HEK293 (cell line): Measurements from ENCODE around the gene DNAH9.

Experiments
- YY1 ChIP-seq: fragments of 450-650 bp; formaldehyde crosslinking; IDR thresholded peaks from 2 replicates; pipeline ENCODE4 v1.5.1; 2018; ENCODE audit warnings: missing biosample characterization, missing genetic modification characterization
- ZBTB21 ChIP-seq: fragments of 450-650 bp; formaldehyde crosslinking; IDR thresholded peaks from 2 replicates; pipeline ENCODE4 v1.5.1; 2017; ENCODE audit warnings: missing biosample characterization, missing genetic modification characterization
- ZBTB7A ChIP-seq: fragments of 450-650 bp; formaldehyde crosslinking; IDR thresholded peaks from 2 replicates; pipeline ENCODE4 v1.5.1; 2016; ENCODE audit warnings: low read depth, missing biosample characterization, missing genetic modification characterization
- ZFP41 ChIP-seq: fragments of 450-650 bp; formaldehyde crosslinking; IDR thresholded peaks from 2 replicates; pipeline ENCODE4 v1.5.1; 2016; ENCODE audit warnings: missing biosample characterization, missing genetic modification characterization, borderline replicate concordance
- ZNF211 ChIP-seq: fragments of 450-650 bp; formaldehyde crosslinking; IDR thresholded peaks from 2 replicates; pipeline ENCODE4 v1.5.1; 2016; ENCODE audit warnings: low read depth, missing biosample characterization, missing genetic modification characterization
- ZNF624 ChIP-seq: fragments of 450-650 bp; formaldehyde crosslinking; IDR thresholded peaks from 2 replicates; pipeline ENCODE4 v1.5.1; 2017; ENCODE audit warnings: missing biosample characterization, missing genetic modification characterization
- ZNF776 ChIP-seq: fragments of 450-650 bp; formaldehyde crosslinking; IDR thresholded peaks from 2 replicates; pipeline ENCODE4 v1.5.0; 2017; ENCODE audit warnings: missing biosample characterization, missing genetic modification characterization, borderline replicate concordance
- TF ChIP-seq, protein P1 (sequence below): fragments of 450-650 bp; formaldehyde crosslinking; IDR thresholded peaks from 2 replicates; pipeline ENCODE4 v1.5.1; 2016; ENCODE audit warnings: missing biosample characterization, missing genetic modification characterization
- TF ChIP-seq, protein P2 (sequence below): fragments of 450-650 bp; formaldehyde crosslinking; IDR thresholded peaks from 2 replicates; pipeline ENCODE4 v1.5.1; 2016; ENCODE audit warnings: missing biosample characterization, missing genetic modification characterization
- TF ChIP-seq, protein P3 (sequence below): IDR thresholded peaks from 2 replicates; pipeline ENCODE4 v1.6.1; 2011; ENCODE audit warnings: mild to moderate bottlenecking, low read depth, low read length, borderline replicate concordance
- TF ChIP-seq, protein P4 (sequence below): fragments of 450-650 bp; formaldehyde crosslinking; IDR thresholded peaks from 2 replicates; pipeline ENCODE4 v1.5.1; 2016; ENCODE audit warnings: missing biosample characterization, missing genetic modification characterization

DNA sequence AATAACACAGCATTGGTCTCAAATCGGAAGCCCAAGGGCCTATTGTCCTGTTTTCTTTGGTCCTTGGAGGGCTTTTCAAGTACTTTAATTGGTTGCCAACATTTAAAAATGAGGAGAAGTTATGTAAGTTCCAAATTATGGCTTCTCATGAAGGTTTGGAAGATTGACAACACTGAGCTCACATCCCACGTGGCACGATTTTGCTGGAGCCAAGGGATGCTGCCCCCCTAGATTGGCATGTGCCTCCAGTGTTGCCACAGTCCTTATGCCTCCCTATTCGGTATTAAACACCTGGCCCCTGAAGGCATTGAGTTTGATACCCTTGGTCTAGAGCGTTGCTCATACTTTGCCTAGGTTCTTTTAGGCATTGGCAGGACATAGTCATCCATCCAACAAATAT is 291.0 kb downstream of the DNAH9 start:
- TF ChIP-seq, protein P1, sequence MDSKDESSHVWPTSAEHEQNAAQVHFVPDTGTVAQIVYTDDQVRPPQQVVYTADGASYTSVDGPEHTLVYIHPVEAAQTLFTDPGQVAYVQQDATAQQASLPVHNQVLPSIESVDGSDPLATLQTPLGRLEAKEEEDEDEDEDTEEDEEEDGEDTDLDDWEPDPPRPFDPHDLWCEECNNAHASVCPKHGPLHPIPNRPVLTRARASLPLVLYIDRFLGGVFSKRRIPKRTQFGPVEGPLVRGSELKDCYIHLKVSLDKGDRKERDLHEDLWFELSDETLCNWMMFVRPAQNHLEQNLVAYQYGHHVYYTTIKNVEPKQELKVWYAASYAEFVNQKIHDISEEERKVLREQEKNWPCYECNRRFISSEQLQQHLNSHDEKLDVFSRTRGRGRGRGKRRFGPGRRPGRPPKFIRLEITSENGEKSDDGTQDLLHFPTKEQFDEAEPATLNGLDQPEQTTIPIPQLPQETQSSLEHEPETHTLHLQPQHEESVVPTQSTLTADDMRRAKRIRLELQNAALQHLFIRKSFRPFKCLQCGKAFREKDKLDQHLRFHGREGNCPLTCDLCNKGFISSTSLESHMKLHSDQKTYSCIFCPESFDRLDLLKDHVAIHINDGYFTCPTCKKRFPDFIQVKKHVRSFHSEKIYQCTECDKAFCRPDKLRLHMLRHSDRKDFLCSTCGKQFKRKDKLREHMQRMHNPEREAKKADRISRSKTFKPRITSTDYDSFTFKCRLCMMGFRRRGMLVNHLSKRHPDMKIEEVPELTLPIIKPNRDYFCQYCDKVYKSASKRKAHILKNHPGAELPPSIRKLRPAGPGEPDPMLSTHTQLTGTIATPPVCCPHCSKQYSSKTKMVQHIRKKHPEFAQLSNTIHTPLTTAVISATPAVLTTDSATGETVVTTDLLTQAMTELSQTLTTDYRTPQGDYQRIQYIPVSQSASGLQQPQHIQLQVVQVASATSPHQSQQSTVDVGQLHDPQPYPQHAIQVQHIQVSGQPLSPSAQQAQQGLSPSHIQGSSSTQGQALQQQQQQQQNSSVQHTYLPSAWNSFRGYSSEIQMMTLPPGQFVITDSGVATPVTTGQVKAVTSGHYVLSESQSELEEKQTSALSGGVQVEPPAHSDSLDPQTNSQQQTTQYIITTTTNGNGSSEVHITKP (tag by site-specific recombination): no peak
- TF ChIP-seq, protein P2, sequence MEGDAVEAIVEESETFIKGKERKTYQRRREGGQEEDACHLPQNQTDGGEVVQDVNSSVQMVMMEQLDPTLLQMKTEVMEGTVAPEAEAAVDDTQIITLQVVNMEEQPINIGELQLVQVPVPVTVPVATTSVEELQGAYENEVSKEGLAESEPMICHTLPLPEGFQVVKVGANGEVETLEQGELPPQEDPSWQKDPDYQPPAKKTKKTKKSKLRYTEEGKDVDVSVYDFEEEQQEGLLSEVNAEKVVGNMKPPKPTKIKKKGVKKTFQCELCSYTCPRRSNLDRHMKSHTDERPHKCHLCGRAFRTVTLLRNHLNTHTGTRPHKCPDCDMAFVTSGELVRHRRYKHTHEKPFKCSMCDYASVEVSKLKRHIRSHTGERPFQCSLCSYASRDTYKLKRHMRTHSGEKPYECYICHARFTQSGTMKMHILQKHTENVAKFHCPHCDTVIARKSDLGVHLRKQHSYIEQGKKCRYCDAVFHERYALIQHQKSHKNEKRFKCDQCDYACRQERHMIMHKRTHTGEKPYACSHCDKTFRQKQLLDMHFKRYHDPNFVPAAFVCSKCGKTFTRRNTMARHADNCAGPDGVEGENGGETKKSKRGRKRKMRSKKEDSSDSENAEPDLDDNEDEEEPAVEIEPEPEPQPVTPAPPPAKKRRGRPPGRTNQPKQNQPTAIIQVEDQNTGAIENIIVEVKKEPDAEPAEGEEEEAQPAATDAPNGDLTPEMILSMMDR (tag by site-specific recombination): no peak
- TF ChIP-seq, protein P3, sequence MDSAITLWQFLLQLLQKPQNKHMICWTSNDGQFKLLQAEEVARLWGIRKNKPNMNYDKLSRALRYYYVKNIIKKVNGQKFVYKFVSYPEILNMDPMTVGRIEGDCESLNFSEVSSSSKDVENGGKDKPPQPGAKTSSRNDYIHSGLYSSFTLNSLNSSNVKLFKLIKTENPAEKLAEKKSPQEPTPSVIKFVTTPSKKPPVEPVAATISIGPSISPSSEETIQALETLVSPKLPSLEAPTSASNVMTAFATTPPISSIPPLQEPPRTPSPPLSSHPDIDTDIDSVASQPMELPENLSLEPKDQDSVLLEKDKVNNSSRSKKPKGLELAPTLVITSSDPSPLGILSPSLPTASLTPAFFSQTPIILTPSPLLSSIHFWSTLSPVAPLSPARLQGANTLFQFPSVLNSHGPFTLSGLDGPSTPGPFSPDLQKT: no peak
- no peak for TF ChIP-seq ZBTB21 (tag by site-specific recombination)
- TF ChIP-seq YY1 (tag by site-specific recombination): no peak
- no peak for TF ChIP-seq ZNF776
- TF ChIP-seq, protein P4, sequence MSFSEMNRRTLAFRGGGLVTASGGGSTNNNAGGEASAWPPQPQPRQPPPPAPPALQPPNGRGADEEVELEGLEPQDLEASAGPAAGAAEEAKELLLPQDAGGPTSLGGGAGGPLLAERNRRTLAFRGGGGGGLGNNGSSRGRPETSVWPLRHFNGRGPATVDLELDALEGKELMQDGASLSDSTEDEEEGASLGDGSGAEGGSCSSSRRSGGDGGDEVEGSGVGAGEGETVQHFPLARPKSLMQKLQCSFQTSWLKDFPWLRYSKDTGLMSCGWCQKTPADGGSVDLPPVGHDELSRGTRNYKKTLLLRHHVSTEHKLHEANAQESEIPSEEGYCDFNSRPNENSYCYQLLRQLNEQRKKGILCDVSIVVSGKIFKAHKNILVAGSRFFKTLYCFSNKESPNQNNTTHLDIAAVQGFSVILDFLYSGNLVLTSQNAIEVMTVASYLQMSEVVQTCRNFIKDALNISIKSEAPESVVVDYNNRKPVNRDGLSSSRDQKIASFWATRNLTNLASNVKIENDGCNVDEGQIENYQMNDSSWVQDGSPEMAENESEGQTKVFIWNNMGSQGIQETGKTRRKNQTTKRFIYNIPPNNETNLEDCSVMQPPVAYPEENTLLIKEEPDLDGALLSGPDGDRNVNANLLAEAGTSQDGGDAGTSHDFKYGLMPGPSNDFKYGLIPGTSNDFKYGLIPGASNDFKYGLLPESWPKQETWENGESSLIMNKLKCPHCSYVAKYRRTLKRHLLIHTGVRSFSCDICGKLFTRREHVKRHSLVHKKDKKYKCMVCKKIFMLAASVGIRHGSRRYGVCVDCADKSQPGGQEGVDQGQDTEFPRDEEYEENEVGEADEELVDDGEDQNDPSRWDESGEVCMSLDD: no peak
- no peak for TF ChIP-seq ZNF211
- TF ChIP-seq ZBTB7A (tag by site-specific recombination): no peak
- no peak for TF ChIP-seq ZFP41
- TF ChIP-seq ZNF624 (tag by site-specific recombination): no peak
